SK-N-DZ (cell line): ENCODE measurements around the gene SULT1A1.
"Not testable (repeated sequence)": the region's sequence is repeated elsewhere in the genome, so short reads cannot be mapped to it uniquely, and the experiment has no call there.

Experiments used
- DNase-seq: peaks from one replicate; pipeline ENCODE4 v3.0.0-alpha.2; 2015; ENCODE audit warnings: low spot score

Gene SULT1A1

DNA sequence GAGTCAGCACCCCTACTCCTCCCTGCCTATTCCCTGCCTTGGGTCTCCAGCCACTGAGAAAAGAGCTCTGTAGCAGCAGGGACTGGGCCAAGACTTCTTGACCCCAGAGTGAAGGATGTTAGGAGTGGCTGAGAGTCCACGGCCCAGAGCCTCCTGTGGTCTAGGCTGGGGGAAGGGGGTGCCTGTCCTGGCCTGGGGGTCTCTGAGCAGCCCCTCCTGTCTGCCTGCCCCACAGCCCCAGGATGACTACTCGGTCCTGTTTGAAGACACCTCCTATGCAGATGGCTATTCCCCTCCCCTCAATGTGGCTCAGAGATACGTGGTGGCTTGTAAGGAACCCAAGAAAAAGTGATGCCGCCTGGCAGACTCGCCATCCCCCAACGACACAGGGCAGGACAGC lies 18.5 kb downstream of the SULT1A1 start:
- no peak for DNase-seq

DNA sequence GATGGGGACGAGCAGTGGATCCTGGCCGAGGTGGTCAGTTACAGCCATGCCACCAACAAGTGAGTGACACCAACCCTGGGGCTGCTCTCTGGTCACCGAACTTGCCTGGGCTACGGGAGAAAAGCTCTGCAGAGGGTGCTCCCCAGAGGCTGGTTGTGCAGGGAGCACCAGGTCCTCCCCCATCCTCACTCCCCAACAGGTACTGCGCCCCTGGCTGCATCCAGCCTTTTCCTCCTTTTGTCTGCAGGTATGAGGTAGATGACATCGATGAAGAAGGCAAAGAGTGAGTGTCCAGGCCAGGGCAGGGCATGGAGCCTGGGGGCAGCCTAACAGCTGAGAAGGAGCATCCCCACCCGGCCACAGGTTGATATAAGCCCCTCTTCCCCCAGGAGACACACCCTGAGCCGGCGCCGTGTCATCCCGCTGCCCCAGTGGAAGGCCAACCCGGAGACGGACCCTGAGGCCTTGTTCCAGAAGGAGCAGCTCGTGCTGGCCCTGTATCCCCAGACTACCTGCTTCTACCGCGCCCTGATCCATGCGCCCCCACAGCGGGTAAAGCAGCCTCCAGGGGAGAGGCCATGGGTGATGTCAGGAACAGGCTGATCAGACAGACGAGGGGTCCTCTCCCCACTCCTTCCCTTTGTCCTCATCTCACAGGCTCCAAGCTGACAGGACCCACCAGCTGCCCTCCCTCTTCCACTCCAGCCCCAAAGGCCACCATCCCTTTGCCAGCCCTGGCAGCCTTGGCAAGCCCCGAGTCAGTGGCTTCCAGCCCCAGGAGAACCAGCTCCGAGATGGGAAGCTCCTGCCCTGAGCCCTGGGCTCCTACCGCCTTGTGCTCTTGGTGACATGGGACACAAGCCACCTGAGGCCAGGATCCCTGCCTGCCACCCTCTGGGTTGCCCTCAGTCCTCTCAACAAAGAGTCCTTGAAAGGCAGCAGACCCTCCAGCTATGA lies 19.2 kb downstream of the SULT1A1 start:
- no peak for DNase-seq

DNA sequence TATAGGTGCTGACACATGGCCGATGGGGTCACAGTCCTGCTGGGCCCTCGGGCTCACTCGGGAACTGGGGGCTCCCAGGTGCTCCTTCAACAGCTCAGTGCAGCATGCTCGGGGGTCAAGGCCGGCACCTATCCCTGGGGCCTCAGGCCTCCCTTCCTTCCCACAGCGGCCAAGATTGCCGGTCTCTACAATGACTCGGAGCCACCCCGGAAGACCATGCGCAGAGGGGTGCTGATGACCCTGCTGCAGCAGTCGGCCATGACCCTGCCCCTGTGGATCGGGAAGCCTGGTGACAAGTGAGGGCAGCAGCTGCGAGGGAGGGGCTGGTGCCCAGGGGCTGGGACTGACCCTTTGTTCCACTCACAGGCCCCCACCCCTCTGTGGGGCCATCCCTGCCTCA lies 19.9 kb downstream of the SULT1A1 start:
- no peak for DNase-seq

DNA sequence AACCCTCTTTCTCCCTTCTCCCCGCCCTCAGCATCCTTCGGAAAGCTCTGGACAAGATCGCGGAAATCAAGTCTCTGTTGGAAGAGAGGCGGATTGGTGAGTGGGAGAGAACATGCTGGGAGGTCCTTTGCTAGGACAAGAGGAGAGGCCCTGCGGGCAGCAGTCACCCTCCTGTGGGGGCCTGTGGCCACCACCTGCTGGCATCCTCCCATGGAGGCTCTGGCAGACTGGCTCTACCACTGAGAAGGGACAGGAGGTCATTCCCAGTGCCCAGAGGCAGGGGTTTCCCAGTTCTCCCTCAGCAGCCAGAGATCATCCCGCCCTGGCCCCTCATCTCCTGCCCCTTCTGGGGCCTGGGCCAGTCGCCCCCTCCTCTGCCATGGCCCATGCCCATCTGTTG lies 20.8 kb downstream of the SULT1A1 start:
- DNase-seq, result no peak

DNA sequence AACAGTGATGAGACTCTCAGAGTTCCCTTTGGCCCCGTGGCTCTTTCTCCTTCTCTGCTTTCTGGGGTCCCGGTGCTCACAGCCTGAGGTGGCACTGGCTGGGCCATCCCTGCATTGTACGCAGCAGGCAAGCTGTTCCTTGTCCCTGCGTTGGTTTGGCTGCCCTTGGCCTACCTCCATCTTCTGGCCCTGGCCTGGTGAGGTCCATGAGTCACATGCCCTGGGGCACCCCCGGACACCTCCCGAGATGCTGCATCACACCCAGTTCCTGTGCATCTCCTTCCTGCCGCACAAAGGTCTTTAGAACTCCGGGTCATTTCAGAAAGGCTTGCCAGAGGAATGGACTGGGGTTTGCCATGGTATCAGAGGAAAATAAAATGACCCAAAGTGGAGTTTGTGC lies 22.5 kb downstream of the SULT1A1 start:
- DNase-seq, result no peak

DNA sequence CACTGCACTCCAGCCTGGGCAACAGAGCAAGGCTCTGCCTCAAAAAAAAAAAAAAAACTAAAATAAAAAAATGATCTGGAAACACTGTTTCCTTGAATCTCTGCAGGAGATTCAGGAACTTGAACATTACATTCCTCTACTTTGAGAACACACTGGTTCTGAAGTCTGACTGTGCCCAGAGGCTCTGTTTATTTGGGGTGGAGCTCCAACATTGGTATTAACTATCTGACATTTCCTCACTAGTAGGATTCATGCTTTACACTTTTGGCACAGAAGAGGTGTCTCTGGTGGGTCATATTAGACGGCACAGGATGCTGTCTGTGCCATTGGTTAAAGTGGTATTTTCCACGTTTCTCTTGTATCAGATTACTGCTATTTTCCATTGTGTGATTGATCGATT lies 23.4 kb downstream of the SULT1A1 start:
- no peak for DNase-seq

DNA sequence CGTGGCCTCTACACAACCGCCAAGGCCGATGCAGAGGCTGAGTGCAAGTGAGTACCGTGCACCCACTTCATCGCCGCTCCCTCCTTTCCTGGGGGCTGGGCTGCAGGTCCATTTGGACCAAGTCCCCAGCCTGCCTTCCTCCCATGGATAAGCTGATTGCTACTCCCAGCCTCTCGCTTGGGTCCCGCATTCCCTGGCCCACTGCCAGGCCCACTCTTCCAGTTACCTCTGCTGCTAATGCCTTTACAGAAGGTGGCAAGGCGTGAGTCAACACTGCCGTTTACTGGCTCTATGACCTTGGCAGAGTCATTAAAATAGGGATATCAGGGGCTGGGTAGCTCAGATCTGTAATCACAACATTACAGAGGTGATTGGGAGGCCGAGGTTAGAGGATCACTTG lies 24.2 kb downstream of the SULT1A1 start:
- DNase-seq, result no peak

DNA sequence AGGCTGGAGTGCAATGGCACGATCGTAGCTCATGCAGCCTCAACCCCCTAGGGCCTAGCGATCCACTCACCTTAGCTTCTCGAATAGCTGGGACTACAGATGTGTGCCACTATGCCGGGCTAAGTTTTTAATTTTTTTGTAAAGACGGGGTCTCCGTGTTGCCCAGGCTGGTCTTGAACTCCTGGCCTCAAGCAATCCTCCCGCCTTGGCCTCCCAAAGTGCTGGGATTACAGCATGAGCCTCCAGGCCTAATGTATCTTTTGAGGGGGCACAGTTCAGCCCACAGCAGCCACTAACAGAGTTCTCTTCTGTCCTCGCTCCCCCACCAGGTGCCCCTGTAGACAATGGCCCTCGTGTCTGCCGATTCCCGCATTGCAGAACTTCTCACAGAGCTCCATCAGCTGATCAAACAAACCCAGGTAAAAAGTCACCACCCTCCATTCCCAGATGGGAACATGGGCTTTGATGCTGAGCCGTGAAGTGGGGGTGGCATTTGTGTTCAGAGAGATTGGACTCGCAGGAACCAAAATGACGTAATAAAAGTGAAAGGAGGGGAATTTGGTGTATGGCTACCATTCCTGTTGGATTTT lies 29.0 kb downstream of the SULT1A1 start:
- no peak for DNase-seq

DNA sequence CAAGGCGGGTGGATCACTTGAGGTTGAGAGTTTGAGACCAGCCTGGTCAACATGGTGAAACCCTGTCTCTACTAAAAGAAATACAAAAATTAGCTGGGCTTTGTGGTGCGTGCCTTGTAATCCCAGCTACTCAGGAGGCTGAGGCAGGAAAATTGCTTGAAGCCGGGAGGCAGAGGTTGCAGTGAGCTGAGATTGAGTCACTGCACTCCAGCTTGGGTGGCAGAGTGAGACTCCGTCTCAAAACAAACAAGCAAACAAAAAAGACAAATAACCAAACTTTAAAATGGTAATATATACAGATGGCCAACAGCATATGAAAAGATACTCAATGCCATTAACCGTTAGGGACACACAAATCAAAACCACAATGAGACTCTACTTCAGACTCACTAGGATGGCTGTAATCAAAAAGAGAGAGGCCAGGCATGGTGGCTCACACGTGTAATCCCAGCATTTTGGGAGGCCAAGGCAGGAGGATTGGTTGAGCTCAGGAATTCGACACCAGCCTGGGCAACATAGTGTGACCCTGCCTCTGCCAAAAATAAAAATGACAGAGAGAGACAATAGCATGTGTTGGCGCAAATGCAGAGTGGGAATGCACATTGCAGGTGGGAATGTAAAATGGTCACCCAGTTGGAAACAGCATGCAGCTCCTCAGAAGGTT lies 34.3 kb downstream of the SULT1A1 start:
- no peak for DNase-seq

DNA sequence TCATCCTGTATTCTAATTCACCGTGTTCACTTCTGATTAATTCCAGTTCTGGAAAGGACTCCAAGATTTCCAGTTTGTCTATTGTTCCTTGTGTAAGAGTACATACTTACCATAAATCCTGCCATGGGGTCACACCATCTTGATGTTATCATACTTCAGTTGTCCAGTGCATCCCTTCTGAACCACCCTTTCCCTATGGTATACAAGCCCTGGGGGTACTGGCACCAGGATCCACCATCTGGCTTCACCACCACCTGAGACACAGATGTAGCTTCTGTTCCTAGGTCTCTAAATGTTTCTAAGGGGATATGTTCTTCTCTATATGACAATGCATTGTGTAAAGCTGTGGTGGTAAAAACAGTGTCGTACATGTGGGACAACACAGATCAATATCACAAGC lies 34.9 kb downstream of the SULT1A1 start:
- DNase-seq, result no peak

DNA sequence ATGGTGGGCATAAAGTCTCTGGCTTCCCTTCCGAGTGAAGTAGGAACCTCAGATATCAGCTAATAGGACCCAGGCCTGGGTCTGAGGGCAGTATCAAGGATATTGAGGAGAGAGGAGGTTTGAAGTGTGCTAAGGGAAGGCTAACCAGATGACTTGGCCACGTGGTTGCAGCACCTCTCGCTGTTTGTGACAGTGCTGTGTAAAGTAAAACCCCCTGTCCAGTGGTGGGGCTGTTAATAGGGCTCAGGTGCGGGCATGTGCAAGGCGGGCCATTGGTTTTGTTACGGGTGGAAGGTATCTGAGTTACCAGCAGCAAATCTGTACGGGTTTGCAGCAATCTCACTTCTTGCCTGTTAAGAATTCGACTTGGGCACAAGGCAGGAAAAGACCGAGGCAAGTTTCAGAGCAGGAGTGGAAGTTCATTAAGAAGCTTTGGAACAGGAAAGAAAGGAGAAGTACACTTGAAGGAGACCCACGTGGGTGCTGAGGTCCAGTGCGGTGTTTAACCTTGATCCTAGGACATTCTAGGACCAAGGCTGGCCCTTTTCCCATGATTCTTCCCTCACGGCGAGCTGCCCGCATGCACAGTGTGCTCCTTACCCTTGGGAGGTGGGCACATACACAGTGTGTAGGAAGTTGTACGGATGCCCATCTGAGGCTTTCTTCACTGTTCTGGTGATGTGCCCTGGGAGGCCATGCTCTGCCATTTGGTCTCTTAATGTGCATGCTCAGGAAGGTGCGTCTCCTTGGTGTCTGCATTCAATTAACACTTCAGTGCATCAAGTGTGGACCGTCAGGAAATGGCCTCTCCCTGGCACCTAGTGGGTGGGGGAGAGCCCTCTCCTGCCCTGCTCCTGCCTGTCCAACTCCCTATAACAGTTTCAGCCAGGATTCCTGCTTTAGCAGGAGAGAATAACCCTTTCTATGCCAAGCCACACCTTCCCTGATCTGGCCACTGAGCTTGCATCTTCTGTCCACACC lies 35.8 kb downstream of the SULT1A1 start:
- no peak for DNase-seq

DNA sequence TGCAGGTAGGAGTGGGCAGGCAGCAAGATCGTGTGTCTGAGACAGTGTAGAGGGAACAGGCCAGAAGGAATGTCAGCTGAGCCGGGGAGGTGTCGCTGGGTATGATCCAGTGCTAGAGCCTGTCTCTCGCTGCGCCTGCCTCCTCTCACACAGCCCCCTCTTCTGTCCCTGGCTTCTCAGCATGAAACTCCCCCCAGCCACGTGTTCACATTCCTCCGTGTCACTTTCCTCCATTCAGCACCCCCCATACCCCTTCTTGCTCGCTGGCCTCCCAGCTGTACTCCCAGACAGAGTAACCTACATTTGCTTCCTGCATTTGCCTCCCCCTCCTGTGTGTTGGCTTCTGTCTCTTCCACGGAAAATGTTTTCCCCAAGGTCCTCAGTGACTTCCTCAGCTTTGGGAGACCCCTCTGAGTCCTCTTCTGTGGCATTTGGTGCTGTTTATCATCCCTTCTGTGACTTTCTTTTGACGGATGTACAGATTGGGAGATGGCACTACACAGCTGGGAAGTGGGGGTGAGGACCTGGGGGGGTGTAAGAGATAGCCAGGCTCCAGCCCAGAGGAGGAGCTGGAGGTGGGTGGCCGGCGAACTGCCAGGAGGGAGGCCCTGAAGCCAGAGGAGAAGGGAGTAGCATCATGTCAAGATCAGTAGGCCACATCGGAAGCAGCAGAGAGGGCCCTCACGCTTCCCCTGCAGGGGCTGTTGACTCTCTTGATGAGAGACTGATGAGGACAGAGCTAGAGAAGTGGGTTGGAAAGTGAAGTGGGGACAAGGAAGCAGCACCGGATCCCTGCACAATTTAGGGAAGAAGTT lies 36.9 kb downstream of the SULT1A1 start:
- DNase-seq, result no peak

DNA sequence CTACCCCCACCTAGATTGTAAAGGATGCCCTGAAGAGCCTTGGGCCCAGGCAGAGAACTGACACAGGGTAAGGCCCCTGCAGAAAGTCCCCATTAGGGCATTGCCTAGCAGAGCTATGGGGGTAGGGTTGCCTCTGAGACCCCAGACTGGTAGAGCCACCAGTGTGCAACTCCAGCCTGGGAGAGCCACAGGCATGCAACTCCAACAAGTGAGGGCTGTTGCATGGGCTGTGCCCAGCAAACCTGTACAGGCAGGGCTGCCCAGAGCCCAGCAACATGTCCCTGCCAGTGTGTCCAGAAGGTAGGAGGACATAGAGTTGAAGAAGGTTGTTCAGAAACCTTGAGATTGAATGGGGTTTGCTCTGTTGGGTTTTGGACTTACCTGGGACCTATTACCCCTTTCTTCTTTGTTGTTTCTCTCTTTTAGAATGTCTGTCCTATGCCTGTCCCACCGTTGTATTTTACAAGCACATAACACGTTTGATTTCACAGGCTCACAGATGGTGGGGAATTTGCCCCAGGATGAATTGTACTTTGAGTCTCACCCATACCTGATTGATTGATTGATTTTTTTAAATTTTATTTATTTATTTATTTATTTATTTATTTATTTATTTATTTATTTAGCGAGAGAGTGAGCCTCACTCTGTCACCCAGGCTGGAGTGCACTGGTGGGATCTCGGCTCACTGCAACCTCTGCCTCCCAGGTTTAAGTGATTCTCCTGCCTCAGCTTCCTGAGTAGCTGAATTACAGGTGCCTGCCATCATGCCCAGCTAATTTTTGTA lies 39.7 kb downstream of the SULT1A1 start:
- DNase-seq, result no peak

DNA sequence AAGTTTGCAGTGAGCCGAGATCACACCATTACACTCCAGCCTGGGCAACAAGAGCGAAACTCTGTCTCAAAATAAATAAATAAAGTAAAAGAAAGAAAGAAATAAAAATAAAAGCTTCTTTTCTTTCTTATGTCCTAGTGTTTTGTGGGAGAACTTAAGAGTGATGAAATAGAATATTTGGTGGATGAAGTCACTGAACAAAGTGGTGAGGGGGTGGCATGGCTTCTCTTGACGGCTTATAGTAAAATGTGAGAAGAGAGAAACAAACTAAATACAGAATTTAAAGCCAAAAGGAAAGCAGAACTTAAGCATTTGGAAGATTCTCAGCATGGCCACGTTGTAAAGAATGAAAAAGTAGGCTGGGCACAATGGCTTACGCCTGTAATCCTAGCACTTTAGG lies 40.8 kb downstream of the SULT1A1 start:
- no peak for DNase-seq

DNA sequence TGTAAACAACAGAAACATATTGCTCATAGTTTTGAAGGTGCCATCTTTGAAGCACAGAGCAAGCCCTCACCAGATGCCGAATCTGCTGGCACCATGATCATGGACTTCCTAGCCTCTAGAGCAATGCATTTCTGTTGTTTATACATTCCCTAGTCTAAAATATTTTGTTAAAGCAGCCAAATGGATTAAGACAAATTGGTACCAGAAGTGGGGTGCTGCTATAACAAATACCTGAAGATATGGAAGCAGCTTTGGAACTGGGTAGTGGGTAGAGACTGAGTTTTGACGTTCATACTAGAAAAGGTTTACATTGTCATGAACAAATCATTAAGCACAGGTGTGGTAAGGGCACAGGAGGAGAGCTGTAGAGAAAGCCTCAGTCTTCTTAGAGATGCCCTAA lies 42.6 kb downstream of the SULT1A1 start:
- no peak for DNase-seq

DNA sequence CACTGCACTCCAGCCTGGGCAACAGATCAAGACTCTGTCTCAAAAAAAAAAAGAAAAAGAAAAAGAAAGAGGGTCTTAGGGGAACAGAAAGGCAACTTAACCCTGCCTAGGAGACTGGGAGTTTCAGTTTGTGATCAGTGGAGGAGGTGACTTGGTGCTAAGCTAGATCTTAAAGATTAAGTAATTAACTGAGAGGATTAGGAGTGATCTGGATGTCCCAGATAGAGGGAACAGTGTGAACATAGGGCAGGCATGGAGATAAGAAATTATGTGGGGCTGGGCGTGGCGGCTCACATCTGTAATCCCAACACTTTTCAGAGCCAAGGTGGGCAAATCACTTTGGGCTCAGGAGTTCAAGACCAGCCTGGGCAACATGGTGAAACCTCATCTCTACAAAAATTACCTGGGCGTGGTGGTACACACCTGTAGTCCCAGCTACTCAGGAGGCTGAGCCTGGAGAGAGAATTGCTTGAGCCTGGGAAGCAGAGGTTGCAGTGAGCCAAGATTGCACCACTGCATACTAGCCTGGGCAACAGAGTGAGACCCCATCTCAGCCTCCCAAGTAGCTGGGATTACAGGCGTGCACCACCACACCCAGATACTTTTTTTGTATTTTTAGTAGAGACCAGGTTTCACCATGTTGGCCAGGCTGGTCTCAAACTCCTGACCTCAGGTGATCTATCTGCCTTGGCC lies 43.5 kb downstream of the SULT1A1 start:
- not testable (repeated sequence) for DNase-seq

DNA sequence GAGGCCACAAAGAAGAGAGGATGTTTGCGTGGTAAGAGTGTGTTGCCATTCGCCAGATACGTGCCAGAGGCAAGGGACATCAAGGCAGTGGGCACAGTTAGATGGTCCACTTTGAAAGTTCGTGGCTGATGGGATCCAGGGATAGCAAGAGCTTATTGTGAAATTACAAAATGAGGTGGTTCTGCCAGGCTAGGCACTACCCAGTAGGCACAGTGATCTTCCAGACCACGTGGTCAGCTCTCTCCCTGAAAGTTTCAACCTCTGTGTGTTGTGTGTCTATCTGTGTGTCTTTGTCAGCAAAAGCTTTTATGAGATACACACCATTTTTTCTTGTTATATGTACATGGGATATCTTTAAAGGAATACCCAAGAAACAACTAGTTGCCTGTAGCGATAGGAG lies 46.6 kb downstream of the SULT1A1 start:
- DNase-seq, result no peak

DNA sequence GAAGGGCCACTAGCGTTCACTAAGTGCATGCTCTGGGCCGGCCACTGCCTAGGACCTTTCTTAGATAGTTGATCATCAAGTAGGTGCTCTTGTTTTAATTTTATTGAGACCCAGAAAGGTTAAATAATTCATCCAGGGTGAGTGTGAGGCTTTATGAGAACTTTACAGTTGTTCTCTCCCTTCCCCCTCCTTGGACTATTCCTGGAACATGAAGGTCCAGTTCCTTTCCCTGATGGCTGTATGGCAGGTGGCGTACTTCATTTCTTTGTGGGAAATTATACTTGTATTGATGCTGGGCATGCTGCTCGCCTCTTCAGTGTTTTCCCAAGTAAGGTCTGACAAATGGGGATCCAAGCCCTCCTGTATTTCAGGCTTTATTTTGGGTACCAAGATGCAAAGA lies 47.6 kb downstream of the SULT1A1 start:
- no peak for DNase-seq

DNA sequence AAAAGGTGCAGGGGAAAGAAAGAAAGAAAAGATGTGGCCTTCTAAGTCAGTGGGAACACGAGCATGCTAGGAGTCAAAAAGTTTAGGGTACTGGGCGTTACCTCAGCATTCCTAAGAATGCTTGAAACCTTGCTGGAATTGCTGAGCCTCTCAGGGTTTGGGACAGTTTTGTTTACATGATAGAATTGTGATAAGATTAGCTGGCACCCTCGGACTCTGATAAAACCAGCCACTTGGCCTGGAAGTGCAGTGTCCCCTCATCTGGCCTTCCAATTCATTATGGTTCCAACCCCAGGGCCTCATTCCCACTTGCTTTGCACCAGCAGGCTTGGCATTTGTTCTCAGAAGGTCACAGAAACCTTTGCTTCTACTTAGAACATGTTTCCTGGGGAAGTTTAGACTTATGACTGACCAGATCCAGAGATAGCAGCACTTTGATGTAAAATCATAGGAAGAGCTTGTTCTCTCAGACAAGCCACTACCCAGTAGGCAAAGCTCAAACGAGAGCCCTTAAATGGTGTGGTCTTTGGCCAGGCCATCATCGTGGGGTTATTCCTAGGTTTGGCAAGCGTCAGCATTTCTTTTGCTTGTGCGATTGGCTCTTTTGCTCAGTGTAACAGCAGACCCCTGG lies 48.2 kb downstream of the SULT1A1 start:
- no peak for DNase-seq
